Adrenal gland (tissue), 5 donors: ENCODE data around the gene SNX11.

Experiments used
- POLR2A ChIP-seq, 2 donors: fragments of 450-650 bp; IDR thresholded peaks; one replicate each; pipeline ENCODE4 v1.6.1; 2017; ENCODE audit warnings: antibody characterized with exemption in 2 of 2, mild to moderate bottlenecking in 2 of 2, moderate library complexity in 1 of 2
- TF ChIP-seq, protein P1 (sequence below), 6 experiments: fragments of 450-650 bp in 4 of 6; fragments of 200-600 bp in 2 of 6; sonication (generic) in 1 of 6; IDR thresholded peaks; 1 replicate in 5 of 6; 2 replicates in 1 of 6; pipeline versions ENCODE4 v1.5.1 to v1.8.0; 2016 to 2021; ENCODE audit warnings: antibody characterized with exemption in 6 of 6, mild to moderate bottlenecking in 2 of 6, moderate library complexity in 1 of 6
- donor health status: DM: no; HTN: no; CAD: no.

DNA sequence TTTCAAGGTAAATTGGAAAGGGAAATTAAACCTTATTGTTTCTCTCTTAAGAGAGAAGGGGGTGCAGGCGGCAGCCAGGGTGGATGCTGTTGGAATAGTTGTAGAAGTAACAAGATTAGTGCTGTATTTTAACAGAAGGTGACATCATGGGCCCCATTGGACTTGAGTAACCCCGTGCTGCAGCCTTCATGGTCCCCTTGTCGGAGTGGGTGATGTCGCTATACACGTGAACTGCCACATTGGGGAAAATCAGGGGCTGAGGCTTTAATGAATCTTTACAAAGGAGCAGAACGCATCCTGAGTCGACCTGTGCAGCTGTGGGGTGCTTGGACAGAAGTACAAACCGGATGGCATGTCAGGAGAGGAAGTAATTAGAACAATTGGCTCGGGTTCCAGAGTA is 3.2 kb downstream of the SNX11 start:
- TF ChIP-seq, protein P1, sequence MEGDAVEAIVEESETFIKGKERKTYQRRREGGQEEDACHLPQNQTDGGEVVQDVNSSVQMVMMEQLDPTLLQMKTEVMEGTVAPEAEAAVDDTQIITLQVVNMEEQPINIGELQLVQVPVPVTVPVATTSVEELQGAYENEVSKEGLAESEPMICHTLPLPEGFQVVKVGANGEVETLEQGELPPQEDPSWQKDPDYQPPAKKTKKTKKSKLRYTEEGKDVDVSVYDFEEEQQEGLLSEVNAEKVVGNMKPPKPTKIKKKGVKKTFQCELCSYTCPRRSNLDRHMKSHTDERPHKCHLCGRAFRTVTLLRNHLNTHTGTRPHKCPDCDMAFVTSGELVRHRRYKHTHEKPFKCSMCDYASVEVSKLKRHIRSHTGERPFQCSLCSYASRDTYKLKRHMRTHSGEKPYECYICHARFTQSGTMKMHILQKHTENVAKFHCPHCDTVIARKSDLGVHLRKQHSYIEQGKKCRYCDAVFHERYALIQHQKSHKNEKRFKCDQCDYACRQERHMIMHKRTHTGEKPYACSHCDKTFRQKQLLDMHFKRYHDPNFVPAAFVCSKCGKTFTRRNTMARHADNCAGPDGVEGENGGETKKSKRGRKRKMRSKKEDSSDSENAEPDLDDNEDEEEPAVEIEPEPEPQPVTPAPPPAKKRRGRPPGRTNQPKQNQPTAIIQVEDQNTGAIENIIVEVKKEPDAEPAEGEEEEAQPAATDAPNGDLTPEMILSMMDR (IDR thresholded peaks at IDR 0.05), result no peak
- no peak for TF ChIP-seq POLR2A (IDR thresholded peaks at IDR 0.05)
